A549 treated with GW870086 at 1 μM for 4 hours (cell line): ENCODE data around the gene HDLBP. TPM values are rescaled to one million over a fixed set of nuclear protein-coding genes. Genes with fewer than 3 reads are reported as not detected.

Source experiments
- total RNA-seq: library from RNA; stranded (reverse); fragments of 200-300 nt; extraction: Qiagen RNA extraction; gene quantifications from 5 replicates; pipeline ENCODE4 v1.2.3, GENCODE V29; 2022; ENCODE audit warnings: low read depth

The HDLBP gene, protein sequence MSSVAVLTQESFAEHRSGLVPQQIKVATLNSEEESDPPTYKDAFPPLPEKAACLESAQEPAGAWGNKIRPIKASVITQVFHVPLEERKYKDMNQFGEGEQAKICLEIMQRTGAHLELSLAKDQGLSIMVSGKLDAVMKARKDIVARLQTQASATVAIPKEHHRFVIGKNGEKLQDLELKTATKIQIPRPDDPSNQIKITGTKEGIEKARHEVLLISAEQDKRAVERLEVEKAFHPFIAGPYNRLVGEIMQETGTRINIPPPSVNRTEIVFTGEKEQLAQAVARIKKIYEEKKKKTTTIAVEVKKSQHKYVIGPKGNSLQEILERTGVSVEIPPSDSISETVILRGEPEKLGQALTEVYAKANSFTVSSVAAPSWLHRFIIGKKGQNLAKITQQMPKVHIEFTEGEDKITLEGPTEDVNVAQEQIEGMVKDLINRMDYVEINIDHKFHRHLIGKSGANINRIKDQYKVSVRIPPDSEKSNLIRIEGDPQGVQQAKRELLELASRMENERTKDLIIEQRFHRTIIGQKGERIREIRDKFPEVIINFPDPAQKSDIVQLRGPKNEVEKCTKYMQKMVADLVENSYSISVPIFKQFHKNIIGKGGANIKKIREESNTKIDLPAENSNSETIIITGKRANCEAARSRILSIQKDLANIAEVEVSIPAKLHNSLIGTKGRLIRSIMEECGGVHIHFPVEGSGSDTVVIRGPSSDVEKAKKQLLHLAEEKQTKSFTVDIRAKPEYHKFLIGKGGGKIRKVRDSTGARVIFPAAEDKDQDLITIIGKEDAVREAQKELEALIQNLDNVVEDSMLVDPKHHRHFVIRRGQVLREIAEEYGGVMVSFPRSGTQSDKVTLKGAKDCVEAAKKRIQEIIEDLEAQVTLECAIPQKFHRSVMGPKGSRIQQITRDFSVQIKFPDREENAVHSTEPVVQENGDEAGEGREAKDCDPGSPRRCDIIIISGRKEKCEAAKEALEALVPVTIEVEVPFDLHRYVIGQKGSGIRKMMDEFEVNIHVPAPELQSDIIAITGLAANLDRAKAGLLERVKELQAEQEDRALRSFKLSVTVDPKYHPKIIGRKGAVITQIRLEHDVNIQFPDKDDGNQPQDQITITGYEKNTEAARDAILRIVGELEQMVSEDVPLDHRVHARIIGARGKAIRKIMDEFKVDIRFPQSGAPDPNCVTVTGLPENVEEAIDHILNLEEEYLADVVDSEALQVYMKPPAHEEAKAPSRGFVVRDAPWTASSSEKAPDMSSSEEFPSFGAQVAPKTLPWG (N-terminal part only)
- 249 to 279 TPM (median 268 TPM) in 5 replicates for total RNA-seq

DNA sequence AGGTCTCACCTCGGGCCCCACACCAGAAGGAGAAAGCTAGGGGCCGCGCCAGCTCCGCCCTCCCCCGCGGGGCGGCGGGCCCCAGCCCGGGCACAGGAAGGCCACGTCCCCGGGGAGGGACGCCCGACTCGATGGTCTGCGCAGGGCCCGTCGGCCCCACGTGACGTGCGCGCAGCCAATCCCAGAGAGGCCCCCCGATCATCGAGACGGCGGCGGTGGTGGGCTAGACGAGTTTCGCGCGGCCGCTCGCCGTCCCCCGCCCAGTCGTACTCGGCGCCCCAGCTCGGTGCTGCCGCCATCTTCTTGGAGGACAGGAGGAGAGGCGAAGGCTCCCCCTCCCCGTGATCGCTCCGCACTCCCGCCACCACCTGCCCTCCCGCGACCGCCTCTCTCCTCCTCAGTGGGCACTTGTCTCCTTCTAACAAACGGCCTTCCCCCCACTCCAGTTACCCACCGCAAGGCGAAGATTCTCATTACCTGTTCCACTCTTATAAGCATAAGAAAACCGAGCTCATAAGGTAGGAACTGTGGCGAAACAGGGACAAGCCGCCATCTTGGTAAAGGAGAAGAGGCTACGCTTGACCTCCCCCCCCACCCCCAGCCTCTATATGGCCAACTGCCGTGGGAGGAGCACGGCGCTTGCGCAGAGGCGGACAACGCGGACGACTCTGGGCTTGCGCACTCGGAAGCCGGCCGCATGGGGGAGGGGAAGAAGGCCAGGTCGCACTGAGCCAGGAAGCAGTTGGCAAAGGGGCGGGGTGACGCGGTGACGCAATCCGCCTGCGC is at the start of gene HDLBP:
Gene HDLBP (minus strand): TSS at position 580 of the 786 bp plus-strand sequence. CDS start 48,803 bp downstream, outside the sequence.

DNA sequence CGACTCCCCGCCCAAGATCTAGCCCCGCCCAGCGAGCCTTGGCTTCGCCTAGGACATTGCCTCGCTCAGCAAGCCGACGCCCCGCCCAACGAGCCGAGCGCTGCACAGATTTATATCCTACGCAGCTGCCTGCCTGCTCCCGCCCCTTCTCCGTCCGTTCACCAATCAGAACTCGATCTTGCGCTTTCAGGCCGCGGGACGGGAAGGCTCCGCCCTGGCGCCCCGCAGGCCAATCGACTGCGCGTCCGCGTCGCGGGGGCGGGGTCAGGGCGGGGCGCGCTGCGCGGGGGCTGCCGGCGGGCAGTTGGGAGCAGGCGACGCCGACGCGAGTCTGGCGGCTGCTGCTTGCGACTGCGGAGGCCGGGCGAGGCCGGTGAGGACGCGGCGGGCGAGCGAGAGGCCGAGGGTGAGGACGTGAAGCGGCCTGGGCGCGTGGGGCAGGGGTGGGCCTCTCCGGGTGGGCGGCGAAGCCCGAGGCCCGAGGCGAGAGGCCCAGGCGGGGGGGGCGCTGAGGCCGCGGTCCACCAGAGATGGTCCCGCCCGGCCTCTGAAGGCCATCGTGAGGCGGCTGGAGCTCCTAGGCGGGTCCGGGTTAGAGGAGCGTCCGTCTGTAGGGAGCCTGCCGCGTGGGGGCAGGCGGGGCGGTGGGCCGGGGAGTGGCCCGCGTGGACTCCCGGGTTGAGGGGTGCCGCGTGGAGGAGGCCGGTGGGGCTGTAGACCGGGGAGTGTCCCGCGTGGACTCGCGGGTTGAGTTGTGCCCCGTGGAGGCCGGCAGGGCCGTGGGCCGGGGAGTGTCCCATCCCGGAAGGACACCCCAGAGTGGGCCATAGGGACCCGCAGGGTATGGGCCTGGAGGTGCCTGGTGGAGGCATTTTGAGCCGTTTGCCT is 40.8 kb upstream of the HDLBP start, which contains the start of gene FARP2:
Gene FARP2 (plus strand): TSS at position 303 of the 888 bp plus-strand sequence. CDS start 16,823 bp downstream, outside the sequence.

DNA sequence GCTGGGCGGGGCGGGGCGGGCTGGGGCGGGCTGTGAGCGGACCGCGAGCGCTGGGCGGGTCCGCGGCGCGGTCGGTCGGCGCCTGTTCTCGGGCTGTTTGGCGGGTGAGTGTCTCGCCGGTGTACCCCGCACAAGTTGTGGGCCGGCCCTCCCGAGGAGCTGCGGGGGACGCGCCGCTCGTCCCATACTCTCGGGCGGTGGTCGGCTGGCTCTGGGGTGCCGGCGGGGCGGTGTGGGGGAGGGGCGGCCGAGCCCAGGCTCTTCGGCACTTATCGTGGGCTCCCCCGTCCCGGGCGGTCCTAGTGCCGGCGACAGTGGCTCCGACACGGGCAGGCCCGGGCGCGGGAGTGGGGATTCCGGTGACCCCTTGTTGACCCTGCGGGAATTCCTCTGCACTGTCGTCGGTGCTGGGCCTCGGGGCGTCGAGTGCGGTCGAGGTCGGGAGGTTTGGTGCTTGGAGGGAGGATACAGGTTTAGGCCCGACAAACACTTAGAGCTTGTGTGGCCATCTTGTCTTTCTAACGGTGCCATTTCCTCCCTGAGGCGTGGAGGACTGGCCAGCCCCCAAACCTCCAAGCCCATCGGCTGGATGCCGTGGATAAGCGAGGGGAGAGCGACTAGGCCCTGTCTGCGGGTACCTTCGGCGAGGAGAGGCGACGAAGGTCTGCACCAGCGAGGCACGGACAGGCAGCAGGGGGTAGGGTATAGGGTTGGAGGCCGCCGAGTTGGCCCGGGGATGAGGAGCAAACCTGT is 583 bp upstream of the HDLBP start, which contains the start of gene SEPTIN2:
Gene SEPTIN2 (plus strand): TSS at position 47 of the 753 bp plus-strand sequence. CDS start 8,308 bp downstream, outside the sequence.

DNA sequence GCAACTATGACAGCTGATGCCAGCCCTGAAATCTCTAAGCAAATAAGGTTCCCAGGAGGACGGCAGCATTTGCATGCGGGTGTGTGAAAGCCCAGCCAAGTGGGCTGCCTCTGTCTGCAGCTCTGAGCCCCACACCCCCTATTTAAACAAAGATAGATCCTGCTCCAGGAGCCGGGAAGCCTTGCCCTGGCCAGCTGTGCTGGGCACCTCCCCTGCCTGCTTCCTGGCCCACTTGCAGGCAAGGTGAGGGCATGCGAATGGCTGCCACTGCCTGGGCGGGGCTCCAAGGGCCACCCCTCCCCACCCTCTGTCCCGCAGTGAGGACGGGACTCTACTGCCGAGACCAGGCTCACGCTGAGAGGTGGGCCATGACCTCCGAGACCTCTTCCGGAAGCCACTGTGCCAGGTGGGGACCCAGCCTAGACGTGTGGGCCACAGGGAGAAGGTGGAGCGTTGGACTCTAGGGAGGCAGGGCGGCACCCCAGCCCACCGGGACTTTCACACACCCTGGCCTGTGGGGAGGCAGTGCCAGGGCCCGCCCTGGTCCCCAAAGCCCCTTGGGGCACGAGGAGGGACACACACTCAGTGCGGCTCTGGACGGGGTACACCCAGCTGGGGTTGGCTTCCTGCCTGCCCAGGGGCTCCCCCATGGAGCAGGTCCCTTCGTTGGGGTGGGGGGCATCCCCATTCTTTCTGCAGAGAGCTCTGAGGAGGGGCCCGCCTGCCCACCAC is 126.9 kb downstream of the HDLBP start, which contains the start of gene ANO7:
Gene ANO7 (plus strand): TSS at position 317 of the 732 bp plus-strand sequence. CDS start 1,387 bp downstream, outside the sequence.

Other genes starting within 250 kb of the HDLBP start
- 22.7 to 28.6 TPM (median 26.2 TPM) in 5 replicates for gene MTERF4, start 213.4 kb downstream of the HDLBP start, total RNA-seq
- gene PASK, start 166.2 kb downstream of the HDLBP start, total RNA-seq: 4.9 to 9.1 TPM (median 7.7 TPM) in 5 replicates
- gene PPP1R7, start 165.2 kb downstream of the HDLBP start, total RNA-seq: 58.4 to 62.6 TPM (median 60.9 TPM) in 5 replicates
- 1.5 to 2.3 TPM (median 1.7 TPM) in 5 replicates for gene ANO7, start 127.0 kb downstream of the HDLBP start, total RNA-seq
- 220 to 280 TPM (median 269 TPM) in 5 replicates for gene SEPTIN2, start 253 bp upstream of the HDLBP start, total RNA-seq
- gene FARP2, start 40.6 kb upstream of the HDLBP start, total RNA-seq: 20.7 to 33.5 TPM (median 30.9 TPM) in 5 replicates
- gene STK25, start 192.9 kb upstream of the HDLBP start, total RNA-seq: 98.8 to 111 TPM (median 105 TPM) in 5 replicates
- 23.4 to 34.1 TPM (median 33.3 TPM) in 5 replicates for gene BOK, start 243.1 kb upstream of the HDLBP start, total RNA-seq